GM12864 (cell line): Measurements from ENCODE around the gene SRC.

Experiments used
- DNase-seq: peaks from one replicate; pipeline ENCODE4 v3.0.0-alpha.2; 2011; ENCODE audit warnings: low read depth
- H3K4me3 ChIP-seq: 2 replicates; pipeline ENCODE4 v1.5.1; 2011; ENCODE audit warnings: mild to moderate bottlenecking, low read depth, low read length, control low read depth
- CTCF ChIP-seq: IDR thresholded peaks from 2 replicates; pipeline ENCODE4 v1.5.1; 2011; ENCODE audit warnings: low read depth, mild to moderate bottlenecking, moderate library complexity, low read length, control low read depth, inconsistent platforms; ENCODE audit errors: missing control alignments

The SRC gene

DNA sequence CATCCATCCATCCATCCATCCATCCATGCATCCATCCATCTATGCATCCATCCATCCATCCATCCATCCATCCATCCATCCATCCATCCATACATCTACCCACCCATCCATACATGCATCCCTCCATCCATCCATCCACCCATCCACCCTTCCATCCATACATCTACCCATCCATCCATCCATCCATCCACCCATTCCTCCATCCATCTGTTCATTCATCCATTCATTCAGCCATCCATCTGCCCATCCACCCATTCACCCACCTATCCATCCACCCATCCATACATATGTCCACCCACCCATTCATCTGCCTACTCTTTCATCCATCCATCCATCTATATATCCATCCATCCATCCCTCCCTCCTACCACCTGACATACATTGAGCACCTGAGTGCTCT is 104.4 kb downstream of the SRC start:
- no peak for DNase-seq
- no peak for TF ChIP-seq CTCF
- H3K4me3 ChIP-seq, result no peak overlapping the region

GRCh38 chr20:37451616-37452015 is 105.7 kb downstream of the SRC start:
- no peak overlapping the region for H3K4me3 ChIP-seq
- TF ChIP-seq CTCF, result no peak
- DNase-seq, result no peak

DNA sequence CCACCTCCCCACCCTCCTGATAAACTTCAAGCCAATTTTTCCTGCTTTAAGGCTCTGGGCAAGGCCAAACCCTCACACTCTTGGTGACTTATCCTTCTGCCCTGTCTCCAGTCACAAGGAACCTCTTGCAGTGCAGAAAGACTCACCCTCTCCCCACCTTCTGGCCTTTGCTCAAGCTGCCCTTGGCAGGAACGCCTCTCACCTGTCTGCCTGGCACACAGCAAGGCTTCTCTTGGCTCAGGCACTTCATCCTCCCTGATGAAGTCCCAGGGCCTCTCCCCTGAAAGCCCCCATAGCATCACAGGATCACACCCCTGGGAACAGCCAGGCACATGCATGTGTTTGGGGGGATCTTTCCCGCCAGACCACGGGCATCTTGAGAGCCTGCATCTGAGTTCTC is 106.3 kb downstream of the SRC start:
- TF ChIP-seq CTCF, result no peak
- H3K4me3 ChIP-seq, result no peak overlapping the region
- no peak for DNase-seq

- no peak for DNase-seq
- H3K4me3 ChIP-seq, result no peak overlapping the region
- no peak for TF ChIP-seq CTCF
Observed at GRCh38 chr20:37453288-37453687, 107.3 kb downstream of the SRC start.

- no peak overlapping the region for H3K4me3 ChIP-seq
- DNase-seq, result no peak
- no peak for TF ChIP-seq CTCF
Observed at GRCh38 chr20:37453836-37454235, 107.9 kb downstream of the SRC start.

- H3K4me3 ChIP-seq, result no peak overlapping the region
Observed at GRCh38 chr20:37454636-37455385, 108.9 kb downstream of the SRC start.

More at GRCh38 chr20:37454636-37455385, 108.9 kb downstream of the SRC start:
- TF ChIP-seq CTCF, result no peak
- DNase-seq, result no peak
